Right lobe of liver (tissue), 4 donors: ENCODE measurements around the gene TULP1.

Experiments
- POLR2A ChIP-seq: fragments of 450-650 bp; IDR thresholded peaks from one replicate; pipeline ENCODE4 v1.6.1; 2017; ENCODE audit warnings: antibody characterized with exemption, mild to moderate bottlenecking
- TF ChIP-seq, protein P1 (sequence below), 4 donors: fragments of 200-600 bp in 3 of 4; fragments of 450-650 bp in 1 of 4; IDR thresholded peaks; one replicate each; pipeline versions ENCODE4 v1.5.1 to v1.8.0; 2016 to 2022; ENCODE audit warnings: antibody characterized with exemption in 4 of 4, mild to moderate bottlenecking in 2 of 4
- donor health status: DM: no; HTN: no; CAD: no.
- donor health status: DM: no; HTN: no; CAD: no.
- donor health status: DM: no; HTN: yes; CAD: no.

DNA sequence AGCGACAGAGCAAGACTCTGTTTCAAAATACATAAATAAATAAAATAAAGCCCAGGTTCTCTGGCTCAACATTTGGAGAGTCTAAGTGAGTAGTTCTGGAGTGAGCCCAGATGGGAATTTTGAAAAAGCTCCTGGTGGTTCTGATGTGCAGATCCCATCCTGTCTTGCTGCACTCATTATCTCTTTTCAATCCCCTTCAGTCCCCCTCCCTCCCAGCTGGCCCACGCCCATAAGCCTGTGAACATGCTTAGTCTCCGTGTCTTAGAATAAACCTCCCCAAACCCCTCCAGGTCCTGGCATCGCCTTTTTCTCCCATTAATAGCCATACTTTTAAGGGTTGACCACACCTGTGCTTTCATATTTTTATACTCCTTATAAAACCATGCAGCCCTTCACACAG, 19.4 kb upstream of the TULP1 start:
- TF ChIP-seq, protein P1, sequence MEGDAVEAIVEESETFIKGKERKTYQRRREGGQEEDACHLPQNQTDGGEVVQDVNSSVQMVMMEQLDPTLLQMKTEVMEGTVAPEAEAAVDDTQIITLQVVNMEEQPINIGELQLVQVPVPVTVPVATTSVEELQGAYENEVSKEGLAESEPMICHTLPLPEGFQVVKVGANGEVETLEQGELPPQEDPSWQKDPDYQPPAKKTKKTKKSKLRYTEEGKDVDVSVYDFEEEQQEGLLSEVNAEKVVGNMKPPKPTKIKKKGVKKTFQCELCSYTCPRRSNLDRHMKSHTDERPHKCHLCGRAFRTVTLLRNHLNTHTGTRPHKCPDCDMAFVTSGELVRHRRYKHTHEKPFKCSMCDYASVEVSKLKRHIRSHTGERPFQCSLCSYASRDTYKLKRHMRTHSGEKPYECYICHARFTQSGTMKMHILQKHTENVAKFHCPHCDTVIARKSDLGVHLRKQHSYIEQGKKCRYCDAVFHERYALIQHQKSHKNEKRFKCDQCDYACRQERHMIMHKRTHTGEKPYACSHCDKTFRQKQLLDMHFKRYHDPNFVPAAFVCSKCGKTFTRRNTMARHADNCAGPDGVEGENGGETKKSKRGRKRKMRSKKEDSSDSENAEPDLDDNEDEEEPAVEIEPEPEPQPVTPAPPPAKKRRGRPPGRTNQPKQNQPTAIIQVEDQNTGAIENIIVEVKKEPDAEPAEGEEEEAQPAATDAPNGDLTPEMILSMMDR (IDR thresholded peaks at IDR 0.05): no peak
- no peak for TF ChIP-seq POLR2A
